Prostate gland (tissue), 2 donors: Measurements from ENCODE around the gene IGSF6.

Source experiments
- CTCF ChIP-seq, 4 experiments: fragments of 200-600 bp in 2 of 4; fragments of 450-650 bp in 2 of 4; sonication (generic) in 2 of 4; IDR thresholded peaks; 1 replicate in 3 of 4; 2 replicates in 1 of 4; pipeline ENCODE4 v1.5.1; 2016 to 2019; ENCODE audit warnings: antibody characterized with exemption in 4 of 4, mild to moderate bottlenecking in 2 of 4, moderate library complexity in 2 of 4
- POLR2A ChIP-seq: fragments of 450-650 bp; IDR thresholded peaks from one replicate; pipeline ENCODE4 v1.6.1; 2016; ENCODE audit warnings: antibody characterized with exemption, mild to moderate bottlenecking
- POLR2AphosphoS5 ChIP-seq: sonication (generic); formaldehyde crosslinking; IDR thresholded peaks from one replicate; pipeline ENCODE4 v1.6.1; 2017; ENCODE audit warnings: antibody characterized with exemption

GRCh38 chr16:21701271-21701670, 48.9 kb upstream of the IGSF6 start:
- TF ChIP-seq CTCF (IDR thresholded peaks at IDR 0.05) (no peak), POLR2A (no peak), POLR2AphosphoS5 (no peak)
